AG04450 (cell line): ENCODE data around the gene HIVEP3. TPM values are rescaled to one million over a fixed set of nuclear protein-coding genes. Genes with fewer than 3 reads are reported as not detected.
"Not testable (repeated sequence)": the region's sequence is repeated elsewhere in the genome, so short reads cannot be mapped to it uniquely, and the experiment has no call there.

Experiments
- CTCF ChIA-PET: fragments of 300-600, 350-600 bp; formaldehyde crosslinking; extraction: SDS; loops from one replicate; lab custom pipeline; 2022; ENCODE audit warnings: antibody characterized with exemption, inconsistent platforms; lab: Charles Lee
- POLR2A ChIA-PET: fragments of 350-600 bp; formaldehyde crosslinking; extraction: SDS; loops from one replicate; lab custom pipeline; 2021; ENCODE audit warnings: antibody characterized with exemption, inconsistent platforms; lab: Yijun Ruan, JAX
- DNase-seq: peaks from one replicate; pipeline ENCODE4 v3.0.0-alpha.2; 2011; ENCODE audit warnings: low read depth, low spot score
- H3K27ac ChIP-seq: one replicate; pipeline ENCODE4 v1.5.1; 2012; ENCODE audit warnings: low read depth, low read length, control low read depth
- H3K27me3 ChIP-seq: one replicate; pipeline ENCODE4 v1.6.0; 2012; ENCODE audit warnings: low read length; ENCODE audit not compliant: control insufficient read depth, insufficient read depth
- H3K4me3 ChIP-seq: 2 replicates; pipeline ENCODE4 v1.5.1; 2011; ENCODE audit warnings: mild to moderate bottlenecking, low read depth, low read length, control low read depth
- H3K9me3 ChIP-seq: 2 replicates; pipeline ENCODE4 v1.5.1; 2012; ENCODE audit warnings: low read length; ENCODE audit not compliant: control insufficient read depth, insufficient read depth
- polyA plus RNA-seq: library from polyadenylated mRNA; depleted of rRNA; stranded (reverse); fragments of >200 nt; gene quantifications from 2 replicates; pipeline ENCODE4 v1.2.3, GENCODE V29; 2011
- TF ChIP-seq, protein P1 (sequence below): IDR thresholded peaks from 2 replicates; pipeline ENCODE4 v1.5.1; 2011; ENCODE audit warnings: low read depth, low read length, control low read depth, inconsistent platforms

The HIVEP3 gene
- polyA plus RNA-seq, 1 experiment, result 4.8 TPM

GRCh38 chr1:41955461-41956159, 36.9 kb upstream of the HIVEP3 start:
- H3K4me3 ChIP-seq, result no peak overlapping the region
- ChIA-PET CTCF (interaction anchor here (0.6 to 1.0 kb wide), 2 partner anchors 439 to 841 kb away, joined by 4 read pairs; no protein-coding TSS in a partner anchor), POLR2A (interaction anchor here (0.6 to 1.8 kb wide), 3 partner anchors 35 to 143 kb away, joined by 3 to 8 read pairs (median 5); partner anchors contain the start of gene HIVEP3)
- no peaks in the 10 kb centered on the region for H3K9me3 ChIP-seq
- TF ChIP-seq, protein P1, sequence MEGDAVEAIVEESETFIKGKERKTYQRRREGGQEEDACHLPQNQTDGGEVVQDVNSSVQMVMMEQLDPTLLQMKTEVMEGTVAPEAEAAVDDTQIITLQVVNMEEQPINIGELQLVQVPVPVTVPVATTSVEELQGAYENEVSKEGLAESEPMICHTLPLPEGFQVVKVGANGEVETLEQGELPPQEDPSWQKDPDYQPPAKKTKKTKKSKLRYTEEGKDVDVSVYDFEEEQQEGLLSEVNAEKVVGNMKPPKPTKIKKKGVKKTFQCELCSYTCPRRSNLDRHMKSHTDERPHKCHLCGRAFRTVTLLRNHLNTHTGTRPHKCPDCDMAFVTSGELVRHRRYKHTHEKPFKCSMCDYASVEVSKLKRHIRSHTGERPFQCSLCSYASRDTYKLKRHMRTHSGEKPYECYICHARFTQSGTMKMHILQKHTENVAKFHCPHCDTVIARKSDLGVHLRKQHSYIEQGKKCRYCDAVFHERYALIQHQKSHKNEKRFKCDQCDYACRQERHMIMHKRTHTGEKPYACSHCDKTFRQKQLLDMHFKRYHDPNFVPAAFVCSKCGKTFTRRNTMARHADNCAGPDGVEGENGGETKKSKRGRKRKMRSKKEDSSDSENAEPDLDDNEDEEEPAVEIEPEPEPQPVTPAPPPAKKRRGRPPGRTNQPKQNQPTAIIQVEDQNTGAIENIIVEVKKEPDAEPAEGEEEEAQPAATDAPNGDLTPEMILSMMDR, result no peak
- H3K27ac ChIP-seq, result peak overlapping the region; percentile 84
- H3K27me3 ChIP-seq, result no peaks in the 10 kb centered on the region
- DNase-seq, result peak; percentile 61

DNA sequence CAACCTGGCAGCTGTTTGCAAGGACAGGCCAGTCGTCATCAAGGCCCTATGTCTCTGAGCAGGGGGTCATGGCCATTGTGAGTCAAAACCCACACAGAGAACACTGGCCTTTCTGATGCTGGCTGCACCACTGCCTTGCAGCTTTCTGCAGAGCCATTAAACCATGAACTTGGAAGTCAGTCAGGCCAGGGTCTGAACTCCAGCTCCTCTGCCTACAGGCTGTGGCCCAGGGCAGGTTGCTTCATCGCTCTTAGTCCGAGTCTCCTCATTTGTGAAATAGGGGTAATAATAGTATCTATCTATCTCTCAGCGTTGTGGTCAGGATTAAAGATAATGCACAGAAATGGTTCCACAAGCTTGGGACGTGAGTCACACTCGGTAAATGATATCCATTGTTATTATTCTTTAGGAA, 35.8 kb upstream of the HIVEP3 start:
- ChIA-PET POLR2A (interaction anchor here (1.5 to 1.8 kb wide), 2 partner anchors 34 to 36 kb away, joined by 5 to 8 read pairs; partner anchors contain the start of gene HIVEP3), CTCF (interaction anchor here (1.3 kb wide), 1 partner anchor 10 kb away, joined by 3 read pairs; no protein-coding TSS in a partner anchor)
- no peaks in the 10 kb centered on the region for H3K9me3 ChIP-seq
- DNase-seq, result peak; percentile 51
- TF ChIP-seq, protein P1, result no peak
- H3K27ac ChIP-seq, result peak overlapping the region; percentile 63
- no peaks in the 10 kb centered on the region for H3K27me3 ChIP-seq
- H3K4me3 ChIP-seq, result no peak overlapping the region

DNA sequence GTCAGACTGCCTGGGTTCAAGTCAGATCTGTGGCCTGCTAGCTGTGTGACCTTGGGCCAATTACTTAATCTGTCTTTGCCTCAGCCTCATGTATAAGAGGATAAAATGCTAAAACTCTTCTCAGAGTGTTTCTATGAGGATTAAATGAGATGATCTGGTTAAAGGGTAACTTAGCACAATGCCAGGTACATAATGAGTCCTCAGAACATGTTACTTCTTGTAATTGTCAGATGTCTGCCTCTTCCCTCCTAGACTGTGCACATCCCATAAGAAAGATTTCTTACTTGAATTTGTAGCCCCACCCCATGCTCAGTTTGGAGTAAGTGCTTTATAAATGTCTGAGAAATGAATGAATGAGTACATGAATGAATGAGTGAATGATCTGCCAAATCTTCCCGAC, 34.6 kb upstream of the HIVEP3 start:
- DNase-seq, result no peak
- Histone ChIP-seq H3K9me3 (no peaks in the 10 kb centered on the region), H3K27me3 (no peaks in the 10 kb centered on the region), H3K4me3 (no peak overlapping the region), H3K27ac (no peak overlapping the region)
- TF ChIP-seq, protein P1, result no peak
- ChIA-PET CTCF (no interaction called here), POLR2A (no interaction called here)

GRCh38 chr1:41952208-41952607, 33.5 kb upstream of the HIVEP3 start:
- TF ChIP-seq, protein P1, result no peak
- POLR2A ChIA-PET, result no interaction called here
- Histone ChIP-seq H3K27me3 (no peaks in the 10 kb centered on the region), H3K9me3 (no peaks in the 10 kb centered on the region), H3K4me3 (no peak overlapping the region), H3K27ac (no peak overlapping the region)
- no peak for DNase-seq
- CTCF ChIA-PET, result no interaction called here

DNA sequence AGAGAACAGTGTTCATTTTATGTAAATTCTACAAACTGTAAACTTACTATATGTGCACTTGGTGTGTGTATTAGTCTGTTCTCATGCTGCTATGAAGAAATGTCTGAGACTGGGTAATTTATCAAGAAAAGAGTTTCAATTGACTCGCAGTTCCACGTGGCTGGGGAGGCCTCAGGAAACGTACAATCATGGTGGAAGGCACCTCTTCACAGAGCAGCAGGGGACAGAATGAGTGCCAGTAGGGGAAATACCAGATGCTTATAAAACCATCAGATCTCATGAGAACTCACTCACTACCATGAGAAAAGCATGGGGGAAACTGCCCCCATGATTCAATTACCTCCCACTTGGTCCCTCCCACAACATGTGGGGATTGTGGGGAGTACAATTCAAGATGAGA, 32.8 kb upstream of the HIVEP3 start:
- CTCF ChIA-PET, result interaction anchor here (0.6 kb wide), 1 partner anchor 21 kb away, joined by 5 read pairs; no protein-coding TSS in a partner anchor
- H3K9me3 ChIP-seq, H3K4me3 ChIP-seq, H3K27ac ChIP-seq, POLR2A ChIA-PET, DNase-seq, H3K27me3 ChIP-seq: not testable (repeated sequence)
